Globus pallidus (tissue), 1 donor: ENCODE measurements around the gene ZBTB49.
"Not testable (repeated sequence)": the region's sequence is repeated elsewhere in the genome, so short reads cannot be mapped to it uniquely, and the experiment has no call there.

Experiments used
- DNase-seq: peaks from one replicate; pipeline ENCODE4 v3.0.0-alpha.2; 2015; ENCODE audit warnings: low spot score

Gene ZBTB49

DNA sequence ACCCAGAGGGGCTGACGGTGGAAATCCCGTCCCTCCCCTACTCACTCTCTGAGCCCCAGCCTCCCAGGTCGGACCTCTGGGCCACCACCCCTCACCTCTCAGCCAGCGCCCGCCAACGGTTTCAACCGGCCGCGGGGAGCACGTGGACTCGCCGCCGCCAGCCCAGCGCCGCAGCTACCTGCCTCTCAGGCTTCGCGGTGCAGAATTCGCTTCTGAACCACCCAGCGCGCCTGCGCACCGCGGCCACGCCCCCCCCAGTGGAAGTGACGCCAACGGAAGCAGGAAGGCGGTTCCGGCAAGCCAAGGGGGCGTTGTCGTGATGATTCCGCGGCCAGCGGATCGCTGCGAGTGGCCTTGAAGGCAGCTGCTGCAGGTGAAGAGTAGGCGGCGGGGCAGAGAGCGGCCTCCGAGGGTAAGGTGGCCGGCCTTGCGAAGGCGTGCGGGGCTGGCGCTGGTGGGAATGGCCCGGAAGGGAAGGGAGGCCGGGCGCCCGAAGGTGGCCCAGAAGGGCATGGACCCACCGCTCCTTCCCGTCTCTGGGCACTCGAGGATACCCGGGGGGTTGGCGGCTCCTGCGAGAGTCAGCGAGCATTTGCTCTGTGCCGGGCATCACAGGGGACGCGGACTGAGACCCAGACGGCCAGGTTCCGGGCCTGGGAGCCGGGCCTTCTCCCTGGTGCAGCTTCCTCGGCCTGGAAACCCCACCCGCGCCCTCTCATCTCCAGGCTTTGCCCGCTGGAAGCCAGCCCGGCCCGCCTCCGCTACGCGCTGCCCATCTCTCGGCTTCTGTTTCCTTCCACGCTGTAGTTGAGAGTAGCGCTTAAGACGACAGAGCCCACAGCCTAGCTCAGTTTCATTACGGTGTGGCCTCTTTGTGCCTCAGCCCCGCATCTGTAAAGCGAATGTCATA lies at the start of gene ZBTB49, which contains the start of gene LYAR:
Gene ZBTB49 (plus strand): TSS at position 311 of the 910 bp plus-strand sequence. CDS start 9,695 bp downstream, outside the sequence.
Gene LYAR (minus strand): TSS at position 214 of the 910 bp plus-strand sequence. CDS start 6,412 bp downstream, outside the sequence.
- DNase-seq: peak; percentile 85

DNA sequence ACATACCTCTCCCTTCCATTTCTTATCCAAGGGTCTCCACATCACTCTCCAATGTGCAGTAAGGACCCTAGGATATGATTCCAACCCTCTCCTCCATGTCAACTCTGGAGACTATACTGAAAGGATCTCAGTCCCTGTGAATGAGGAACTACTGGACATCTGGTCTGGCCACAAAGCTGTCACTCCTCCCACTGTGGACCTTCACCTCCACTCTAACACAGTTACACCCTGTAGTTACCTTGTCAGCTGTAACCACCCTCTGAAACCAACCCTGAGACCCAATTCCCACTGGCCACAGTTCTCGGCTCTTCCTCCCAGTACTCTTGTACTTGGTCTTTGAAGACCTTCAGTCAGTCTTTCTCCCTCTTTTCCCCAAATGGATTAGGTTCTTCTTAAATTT lies 44.9 kb upstream of the ZBTB49 start:
- DNase-seq: no peak

GRCh38 chr4:4247696-4248028 lies 42.4 kb upstream of the ZBTB49 start:
- DNase-seq: peak; percentile 35

- peak; percentile 95 for DNase-seq
Measured at GRCh38 chr4:4248029-4248884, 41.8 kb upstream of the ZBTB49 start, which contains the start of gene TMEM128. TMEM128 (minus strand) TSS chr4:4248223; CDS start chr4:4248202, 21 bp downstream.

GRCh38 chr4:4248885-4249203 lies 41.2 kb upstream of the ZBTB49 start:
- no peak for DNase-seq

GRCh38 chr4:4249342-4249741 lies 40.7 kb upstream of the ZBTB49 start:
- DNase-seq: not testable (repeated sequence)

GRCh38 chr4:4249866-4250265 lies 40.2 kb upstream of the ZBTB49 start:
- no peak for DNase-seq

- peak; percentile 40 for DNase-seq
Measured at GRCh38 chr4:4254199-4254598, 35.9 kb upstream of the ZBTB49 start.

- DNase-seq: peak; percentile 91
Measured at GRCh38 chr4:4254666-4255065, 35.4 kb upstream of the ZBTB49 start.

GRCh38 chr4:4256799-4257198 lies 33.3 kb upstream of the ZBTB49 start:
- DNase-seq: no peak

GRCh38 chr4:4257705-4258104 lies 32.3 kb upstream of the ZBTB49 start:
- DNase-seq: not testable (repeated sequence)

GRCh38 chr4:4259484-4260100 lies 30.5 kb upstream of the ZBTB49 start:
- no peak for DNase-seq

GRCh38 chr4:4260185-4260751 lies 29.8 kb upstream of the ZBTB49 start:
- no peak for DNase-seq

DNA sequence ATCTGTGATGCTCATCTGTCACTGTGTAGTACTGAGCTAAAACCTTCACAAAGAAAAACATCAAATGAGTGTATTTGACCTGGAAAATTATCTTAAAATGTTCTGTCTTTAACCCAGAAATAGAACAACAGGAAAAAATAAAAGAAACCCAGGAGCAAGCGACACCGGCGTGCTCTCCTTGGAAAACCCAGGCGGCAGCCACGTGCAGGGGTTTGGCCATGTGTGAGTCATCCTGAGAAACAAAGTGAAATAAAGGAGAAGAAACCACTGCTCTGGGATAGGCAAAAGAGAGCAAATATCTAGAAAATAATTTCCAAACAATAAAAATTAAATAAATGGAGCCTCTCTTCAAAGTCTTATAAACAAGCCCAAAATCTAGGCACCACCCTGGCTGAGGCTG lies 22.1 kb upstream of the ZBTB49 start:
- DNase-seq: no peak

- no peak for DNase-seq
Measured at GRCh38 chr4:4268776-4269175, 21.3 kb upstream of the ZBTB49 start.

GRCh38 chr4:4269331-4269731 lies 20.7 kb upstream of the ZBTB49 start:
- no peak for DNase-seq

DNA sequence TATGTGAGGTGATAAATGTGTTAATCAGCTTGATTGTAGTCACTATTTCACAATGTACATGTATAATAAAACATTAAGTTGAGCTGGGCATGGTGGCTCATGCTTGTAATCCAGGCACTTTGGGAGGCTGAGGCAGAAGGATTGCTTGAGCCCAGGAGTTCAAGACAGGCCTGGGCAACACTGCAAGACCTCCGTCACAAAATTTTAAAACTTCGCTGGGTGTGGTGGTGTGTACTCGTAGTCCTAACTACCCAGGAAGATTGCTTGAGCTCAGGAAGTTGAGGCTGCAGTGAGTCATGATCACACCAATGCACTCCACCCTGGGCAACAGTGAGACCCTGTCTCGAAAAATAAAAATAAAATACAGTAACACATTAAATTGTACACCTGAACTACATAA lies 20.2 kb upstream of the ZBTB49 start:
- DNase-seq: no peak

GRCh38 chr4:4270529-4270928 lies 19.5 kb upstream of the ZBTB49 start:
- DNase-seq: no peak

GRCh38 chr4:4271912-4272311 lies 18.1 kb upstream of the ZBTB49 start:
- DNase-seq: no peak

DNA sequence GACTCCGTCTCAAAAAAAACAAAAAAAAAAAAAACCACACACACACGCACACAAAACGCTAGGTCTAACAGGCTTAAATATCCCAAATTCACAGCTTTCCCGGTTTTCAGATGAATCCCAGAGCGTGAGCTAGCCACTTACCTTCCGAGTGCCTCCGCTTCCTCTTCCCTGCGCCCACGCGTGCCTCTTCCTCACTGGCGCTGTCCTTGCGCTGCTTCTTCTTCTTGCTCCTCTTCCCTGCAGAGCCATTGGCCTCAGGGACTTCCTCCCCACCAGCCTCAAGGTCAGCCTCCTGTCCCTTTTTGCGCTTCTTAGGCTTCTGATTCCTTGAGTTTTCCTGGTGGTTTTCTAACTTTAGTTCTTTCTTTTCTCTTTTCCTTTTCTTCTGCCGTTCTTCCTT lies 15.8 kb upstream of the ZBTB49 start:
- DNase-seq: no peak

- no peak for DNase-seq
Measured at GRCh38 chr4:4277531-4277930, 12.5 kb upstream of the ZBTB49 start.

GRCh38 chr4:4281787-4282186 lies 8.3 kb upstream of the ZBTB49 start:
- no peak for DNase-seq
